T1000 (cell line): Measurements from ENCODE around the gene KRTAP10-11.
"Not testable (repeated sequence)": the region's sequence is repeated elsewhere in the genome, so short reads cannot be mapped to it uniquely, and the experiment has no call there.

ENCODE experiments used
- DNase-seq: peaks from one replicate; lab custom pipeline; 2025; ENCODE audit warnings: mixed read lengths; lab: John Stamatoyannopoulos, UW

KRTAP10-11 gene

GRCh38 chr21:44615466-44615865, 30.7 kb upstream of the KRTAP10-11 start:
- DNase-seq, result no peak

- no peak for DNase-seq
Measured at GRCh38 chr21:44615911-44616590, 30.2 kb upstream of the KRTAP10-11 start.

GRCh38 chr21:44616591-44616926, 29.7 kb upstream of the KRTAP10-11 start:
- DNase-seq, result no peak

- DNase-seq, result no peak
Measured at GRCh38 chr21:44617071-44617501, 29.1 kb upstream of the KRTAP10-11 start.

DNA sequence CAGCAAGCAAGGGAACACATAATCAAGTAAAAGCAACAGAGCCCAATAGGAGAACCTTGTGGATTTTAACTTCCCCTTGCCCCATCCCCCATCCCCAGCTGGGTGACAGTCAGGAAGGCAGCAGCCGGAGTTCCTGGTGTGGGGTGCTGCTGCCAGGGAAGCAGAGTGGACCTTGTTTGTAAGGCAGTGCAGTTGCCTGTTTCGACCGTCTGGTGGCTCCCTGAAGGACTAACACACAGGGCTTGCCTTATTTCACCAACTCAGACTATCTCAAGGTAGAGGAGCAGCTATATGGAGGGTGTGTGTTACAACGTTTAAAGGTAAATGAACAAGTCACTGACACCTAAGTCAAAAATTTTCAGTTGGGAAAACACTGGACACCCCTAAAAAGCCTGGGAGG, 27.7 kb upstream of the KRTAP10-11 start:
- DNase-seq, result no peak

DNA sequence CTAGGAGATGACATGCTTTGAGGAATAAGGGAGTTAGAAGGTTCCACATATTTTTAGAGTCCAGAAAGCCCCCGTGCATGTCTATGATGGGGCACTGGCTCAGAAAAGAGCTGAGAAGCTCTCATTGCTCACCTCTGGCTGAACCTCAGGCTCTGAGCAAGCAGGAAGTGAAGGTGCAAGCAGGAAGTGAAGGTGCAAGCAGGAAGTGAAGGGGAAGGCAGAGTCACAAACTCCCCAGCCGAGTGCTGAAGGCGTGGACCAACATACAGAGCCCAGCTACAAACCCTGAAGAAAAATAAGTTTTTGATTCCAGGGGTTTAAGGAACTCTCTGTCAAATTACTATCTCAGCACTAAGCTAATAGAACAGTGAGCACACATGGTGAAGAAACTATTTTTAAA, 27.3 kb upstream of the KRTAP10-11 start:
- DNase-seq, result no peak

GRCh38 chr21:44619886-44620285, 26.3 kb upstream of the KRTAP10-11 start:
- DNase-seq, result no peak

DNA sequence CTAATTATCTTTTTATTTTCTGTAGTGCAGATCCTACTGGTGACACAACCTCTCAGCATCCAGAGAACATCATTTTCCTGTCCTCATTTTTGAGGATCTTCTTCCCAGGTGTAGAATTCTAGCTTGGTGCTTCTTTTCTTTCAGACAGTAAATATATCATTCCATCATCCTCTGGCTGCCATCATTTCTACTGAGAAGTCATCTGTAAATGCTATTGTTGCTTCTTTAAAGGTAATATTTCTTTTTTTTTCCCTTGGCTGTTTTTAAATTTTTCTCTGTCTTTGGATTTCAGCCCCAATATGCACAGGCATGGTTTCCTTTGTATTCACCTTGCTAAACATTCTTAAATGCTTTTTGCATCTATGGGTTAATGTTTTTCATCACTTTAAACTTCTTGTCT, 22.6 kb upstream of the KRTAP10-11 start:
- DNase-seq, result no peak

DNA sequence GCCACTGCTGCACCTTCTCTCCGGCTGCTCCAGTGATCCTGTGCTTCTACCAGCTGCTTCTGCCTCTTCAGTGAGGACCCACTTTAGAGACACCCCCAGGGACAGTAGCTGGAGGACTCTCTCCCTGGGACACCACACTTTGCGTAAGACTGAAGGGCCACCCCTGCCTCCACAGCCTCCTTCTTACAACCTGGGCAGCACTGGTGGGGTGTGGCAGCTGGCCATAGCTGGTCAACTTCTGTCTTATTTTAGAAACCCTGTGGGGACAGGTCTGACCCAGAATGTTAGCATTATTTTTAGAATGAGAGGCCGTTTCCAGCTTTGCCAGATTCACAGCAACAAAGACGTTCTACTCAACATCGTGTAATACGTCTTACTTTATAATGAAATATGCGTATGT, 20.5 kb upstream of the KRTAP10-11 start:
- no peak for DNase-seq

- DNase-seq, result no peak
Measured at GRCh38 chr21:44626262-44626661, 20.0 kb upstream of the KRTAP10-11 start.

DNA sequence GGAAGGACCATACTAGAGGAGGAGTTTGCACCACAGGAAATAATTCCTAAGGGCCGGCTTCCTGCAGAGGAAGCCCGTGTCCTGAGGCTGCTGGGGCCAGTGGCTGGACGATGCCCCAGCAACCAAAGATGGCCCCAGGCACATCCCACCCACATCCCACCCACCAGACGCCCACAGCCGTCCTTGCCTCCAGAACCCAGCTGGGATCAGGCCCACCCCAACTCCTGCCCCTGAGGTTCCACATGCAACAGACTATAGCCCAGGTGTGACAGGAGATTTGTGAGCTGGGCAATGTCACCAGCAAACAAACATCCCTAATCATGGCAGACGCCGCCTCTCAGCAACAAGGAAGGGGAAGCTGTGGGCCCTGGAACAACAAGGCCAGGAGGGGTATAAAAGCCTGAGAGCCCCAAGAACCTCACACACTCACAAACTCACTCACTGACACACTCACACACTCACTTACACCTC, 19.5 kb upstream of the KRTAP10-11 start, which contains the start of gene KRTAP10-9:
TSS of gene KRTAP10-9 (plus strand) at position 421 of the 471 bp plus-strand sequence. CDS start 79 bp downstream, outside the sequence.
- DNase-seq, result no peak

GRCh38 chr21:44627181-44627822, 18.9 kb upstream of the KRTAP10-11 start:
- not testable (repeated sequence) for DNase-seq

DNA sequence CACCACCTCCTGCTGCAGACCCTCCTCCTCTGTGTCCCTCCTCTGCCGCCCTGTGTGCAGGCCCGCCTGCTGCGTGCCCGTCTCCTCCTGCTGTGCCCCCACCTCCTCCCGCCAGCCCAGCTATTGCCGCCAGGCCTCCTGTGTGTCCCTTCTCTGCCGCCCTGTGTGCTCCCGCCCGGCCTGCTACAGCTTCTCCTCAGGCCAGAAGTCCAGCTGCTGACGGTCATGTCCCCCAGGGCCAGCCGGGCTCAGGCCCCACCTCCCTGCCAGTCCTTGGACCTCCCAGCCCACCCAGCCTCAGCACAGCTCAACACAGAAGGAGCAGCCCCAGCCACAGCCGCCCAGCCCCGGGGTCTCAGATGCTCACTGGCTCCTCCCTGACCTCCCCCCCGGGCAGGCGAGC, 18.4 kb upstream of the KRTAP10-11 start:
- DNase-seq, result not testable (repeated sequence)

GRCh38 chr21:44628707-44629391, 17.4 kb upstream of the KRTAP10-11 start:
- no peak for DNase-seq

- DNase-seq, result no peak
Measured at GRCh38 chr21:44630440-44630839, 15.8 kb upstream of the KRTAP10-11 start.

GRCh38 chr21:44632067-44632466, 14.1 kb upstream of the KRTAP10-11 start:
- no peak for DNase-seq

DNA sequence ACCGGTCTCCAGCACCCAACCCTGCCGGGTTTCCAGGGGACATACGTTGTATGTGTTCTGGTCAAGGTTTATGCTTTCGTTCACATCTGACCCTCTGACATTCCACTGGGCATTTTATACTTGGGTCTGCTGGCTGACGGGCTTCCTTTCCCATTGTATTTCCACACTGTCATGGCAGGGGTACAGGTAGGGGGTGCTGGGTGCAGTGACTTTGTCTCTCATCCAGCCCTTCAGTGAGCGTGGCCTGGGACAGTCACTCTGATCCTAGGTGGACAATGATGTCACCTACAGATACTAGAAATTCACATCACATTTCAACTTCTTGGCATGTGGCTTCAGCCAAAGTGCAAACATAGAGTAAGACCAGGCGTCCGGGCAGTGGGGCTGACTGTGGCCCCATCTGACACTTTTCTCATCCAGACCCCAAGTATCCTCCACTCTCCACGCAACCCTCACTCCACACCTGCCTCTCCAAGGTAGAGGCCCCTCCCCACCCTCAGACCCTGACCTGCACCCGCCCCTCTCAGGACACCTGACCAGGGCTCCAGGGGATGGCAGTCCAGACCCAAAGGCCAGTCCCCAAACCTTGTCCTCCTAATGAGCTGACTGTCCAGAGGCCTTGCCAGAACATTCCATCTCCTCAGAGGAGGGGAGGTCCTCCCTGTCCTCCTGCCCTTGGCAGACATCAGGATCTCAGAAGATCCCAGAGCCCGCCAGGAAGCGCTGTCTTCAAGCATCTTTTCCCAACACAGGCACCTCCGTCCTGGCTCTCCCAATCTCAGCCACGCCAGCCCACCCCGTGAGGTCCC, 9.8 kb upstream of the KRTAP10-11 start:
- DNase-seq, result no peak

GRCh38 chr21:44637018-44637850, 9.0 kb upstream of the KRTAP10-11 start, which contains the start of gene KRTAP10-10:
TSS of gene KRTAP10-10 (plus strand) at chr21:44637356. CDS start at chr21:44637418, 62 bp downstream.
- no peak for DNase-seq

GRCh38 chr21:44637851-44638348, 8.3 kb upstream of the KRTAP10-11 start:
- not testable (repeated sequence) for DNase-seq

- not testable (repeated sequence) for DNase-seq
Measured at GRCh38 chr21:44638506-44639330, 7.5 kb upstream of the KRTAP10-11 start.
